SK-N-SH treated with all-trans-retinoic acid at 6 μM for 48 hours (cell line): ENCODE data around the gene TENT4B.

ENCODE experiments used
- BACH2 ChIP-seq: fragments of 250-450 bp; sonication (Bioruptor Pico); IDR thresholded peaks from 2 replicates; pipeline ENCODE4 v1.9.0; 2021; ENCODE audit warnings: mild to moderate bottlenecking, borderline replicate concordance
- GLIS3 ChIP-seq: fragments of 250-450 bp; sonication (Bioruptor Pico); IDR thresholded peaks from 2 replicates; pipeline ENCODE4 v1.5.0; 2020; ENCODE audit warnings: mild to moderate bottlenecking, moderate library complexity
- ISL1 ChIP-seq: fragments of 250-450 bp; sonication (Bioruptor Pico); IDR thresholded peaks from 2 replicates; pipeline ENCODE4 v2.1.2; 2022; ENCODE audit warnings: mild to moderate bottlenecking, moderate library complexity
- PPARA ChIP-seq: fragments of 250-450 bp; sonication (Bioruptor Pico); IDR thresholded peaks from 2 replicates; pipeline ENCODE4 v1.5.0; 2020; ENCODE audit warnings: mild to moderate bottlenecking, borderline replicate concordance
- RARB ChIP-seq: fragments of 250-450 bp; sonication (Bioruptor Pico); IDR thresholded peaks from 2 replicates; pipeline ENCODE4 v1.8.0; 2021; ENCODE audit warnings: mild to moderate bottlenecking, moderate library complexity
- ZFP3 ChIP-seq: fragments of 250-450 bp; sonication (Bioruptor Pico); IDR thresholded peaks from 2 replicates; pipeline ENCODE4 v1.5.0; 2020; ENCODE audit warnings: mild to moderate bottlenecking, moderate library complexity
- ZNF565 ChIP-seq: fragments of 450-650 bp; formaldehyde crosslinking; conservative IDR thresholded peaks from 2 replicates; pipeline ENCODE4 v1.5.0; 2020; ENCODE audit warnings: low read depth, mild to moderate bottlenecking, moderate library complexity
- TF ChIP-seq, protein P1 (sequence below): fragments of 250-450 bp; sonication (Bioruptor Pico); IDR thresholded peaks from 2 replicates; pipeline ENCODE4 v1.8.0; 2020; ENCODE audit warnings: mild to moderate bottlenecking, moderate library complexity, borderline replicate concordance
- TF ChIP-seq, protein P2 (sequence below): fragments of 250-450 bp; sonication (Bioruptor Pico); IDR thresholded peaks from 2 replicates; pipeline ENCODE4 v1.5.1; 2020; ENCODE audit warnings: low read depth, mild to moderate bottlenecking, moderate library complexity
- TF ChIP-seq, protein P3 (sequence below): fragments of 250-450 bp; sonication (Bioruptor Pico); IDR thresholded peaks from 2 replicates; pipeline ENCODE4 v1.5.0; 2020; ENCODE audit warnings: mild to moderate bottlenecking, moderate library complexity

DNA sequence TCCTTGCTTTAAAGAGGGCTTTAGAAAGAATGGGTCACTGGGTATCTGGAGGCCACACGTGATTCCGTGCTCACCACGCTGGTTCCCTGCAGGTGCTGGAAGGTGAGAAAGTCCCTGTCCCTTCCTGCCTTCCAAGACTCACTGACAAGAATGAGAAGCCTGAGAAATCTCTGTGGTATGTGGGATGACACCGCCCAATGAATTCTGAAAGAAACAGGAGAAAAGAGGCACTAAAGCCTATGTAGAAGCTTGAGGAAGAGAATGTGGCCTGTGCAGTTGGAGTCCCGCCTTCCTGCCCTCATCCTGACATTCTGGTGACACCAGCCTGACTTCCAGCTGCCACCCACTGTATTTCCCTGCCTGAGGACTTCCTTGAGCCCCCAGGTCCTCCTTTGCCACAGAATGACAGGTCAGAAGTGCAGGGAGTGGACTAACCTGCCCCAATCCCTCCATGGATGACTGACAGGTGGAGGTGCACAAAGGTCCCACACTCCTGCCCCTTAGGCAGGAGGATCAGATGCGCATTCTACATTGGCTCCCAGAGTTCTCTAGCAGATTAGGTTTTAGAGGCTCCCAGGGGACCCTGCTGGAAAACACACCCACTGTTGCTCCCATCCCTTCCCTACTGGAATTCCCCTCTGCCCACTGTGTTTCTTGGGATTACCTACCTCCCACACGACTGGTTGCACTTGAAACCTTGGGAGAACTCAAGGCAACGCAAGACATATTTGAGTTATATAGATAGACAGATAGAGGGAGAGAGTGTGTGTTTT is 38.6 kb upstream of the TENT4B start:
- TF ChIP-seq PPARA (CRISPR knock-in tag) (no peak), BACH2 (CRISPR knock-in tag) (no peak), GLIS3 (no peak), ZNF565 (CRISPR knock-in tag) (no peak), RARB (CRISPR knock-in tag) (no peak), ZFP3 (no peak), ISL1 (CRISPR knock-in tag) (no peak)
- TF ChIP-seq, protein P1, sequence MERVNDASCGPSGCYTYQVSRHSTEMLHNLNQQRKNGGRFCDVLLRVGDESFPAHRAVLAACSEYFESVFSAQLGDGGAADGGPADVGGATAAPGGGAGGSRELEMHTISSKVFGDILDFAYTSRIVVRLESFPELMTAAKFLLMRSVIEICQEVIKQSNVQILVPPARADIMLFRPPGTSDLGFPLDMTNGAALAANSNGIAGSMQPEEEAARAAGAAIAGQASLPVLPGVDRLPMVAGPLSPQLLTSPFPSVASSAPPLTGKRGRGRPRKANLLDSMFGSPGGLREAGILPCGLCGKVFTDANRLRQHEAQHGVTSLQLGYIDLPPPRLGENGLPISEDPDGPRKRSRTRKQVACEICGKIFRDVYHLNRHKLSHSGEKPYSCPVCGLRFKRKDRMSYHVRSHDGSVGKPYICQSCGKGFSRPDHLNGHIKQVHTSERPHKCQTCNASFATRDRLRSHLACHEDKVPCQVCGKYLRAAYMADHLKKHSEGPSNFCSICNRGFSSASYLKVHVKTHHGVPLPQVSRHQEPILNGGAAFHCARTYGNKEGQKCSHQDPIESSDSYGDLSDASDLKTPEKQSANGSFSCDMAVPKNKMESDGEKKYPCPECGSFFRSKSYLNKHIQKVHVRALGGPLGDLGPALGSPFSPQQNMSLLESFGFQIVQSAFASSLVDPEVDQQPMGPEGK = no peak
- TF ChIP-seq, protein P2, sequence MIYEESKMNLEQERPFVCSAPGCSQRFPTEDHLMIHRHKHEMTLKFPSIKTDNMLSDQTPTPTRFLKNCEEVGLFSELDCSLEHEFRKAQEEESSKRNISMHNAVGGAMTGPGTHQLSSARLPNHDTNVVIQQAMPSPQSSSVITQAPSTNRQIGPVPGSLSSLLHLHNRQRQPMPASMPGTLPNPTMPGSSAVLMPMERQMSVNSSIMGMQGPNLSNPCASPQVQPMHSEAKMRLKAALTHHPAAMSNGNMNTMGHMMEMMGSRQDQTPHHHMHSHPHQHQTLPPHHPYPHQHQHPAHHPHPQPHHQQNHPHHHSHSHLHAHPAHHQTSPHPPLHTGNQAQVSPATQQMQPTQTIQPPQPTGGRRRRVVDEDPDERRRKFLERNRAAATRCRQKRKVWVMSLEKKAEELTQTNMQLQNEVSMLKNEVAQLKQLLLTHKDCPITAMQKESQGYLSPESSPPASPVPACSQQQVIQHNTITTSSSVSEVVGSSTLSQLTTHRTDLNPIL = no peak
- TF ChIP-seq, protein P3, sequence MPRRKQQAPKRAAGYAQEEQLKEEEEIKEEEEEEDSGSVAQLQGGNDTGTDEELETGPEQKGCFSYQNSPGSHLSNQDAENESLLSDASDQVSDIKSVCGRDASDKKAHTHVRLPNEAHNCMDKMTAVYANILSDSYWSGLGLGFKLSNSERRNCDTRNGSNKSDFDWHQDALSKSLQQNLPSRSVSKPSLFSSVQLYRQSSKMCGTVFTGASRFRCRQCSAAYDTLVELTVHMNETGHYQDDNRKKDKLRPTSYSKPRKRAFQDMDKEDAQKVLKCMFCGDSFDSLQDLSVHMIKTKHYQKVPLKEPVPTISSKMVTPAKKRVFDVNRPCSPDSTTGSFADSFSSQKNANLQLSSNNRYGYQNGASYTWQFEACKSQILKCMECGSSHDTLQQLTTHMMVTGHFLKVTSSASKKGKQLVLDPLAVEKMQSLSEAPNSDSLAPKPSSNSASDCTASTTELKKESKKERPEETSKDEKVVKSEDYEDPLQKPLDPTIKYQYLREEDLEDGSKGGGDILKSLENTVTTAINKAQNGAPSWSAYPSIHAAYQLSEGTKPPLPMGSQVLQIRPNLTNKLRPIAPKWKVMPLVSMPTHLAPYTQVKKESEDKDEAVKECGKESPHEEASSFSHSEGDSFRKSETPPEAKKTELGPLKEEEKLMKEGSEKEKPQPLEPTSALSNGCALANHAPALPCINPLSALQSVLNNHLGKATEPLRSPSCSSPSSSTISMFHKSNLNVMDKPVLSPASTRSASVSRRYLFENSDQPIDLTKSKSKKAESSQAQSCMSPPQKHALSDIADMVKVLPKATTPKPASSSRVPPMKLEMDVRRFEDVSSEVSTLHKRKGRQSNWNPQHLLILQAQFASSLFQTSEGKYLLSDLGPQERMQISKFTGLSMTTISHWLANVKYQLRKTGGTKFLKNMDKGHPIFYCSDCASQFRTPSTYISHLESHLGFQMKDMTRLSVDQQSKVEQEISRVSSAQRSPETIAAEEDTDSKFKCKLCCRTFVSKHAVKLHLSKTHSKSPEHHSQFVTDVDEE (CRISPR knock-in tag) = no peak
